Neural progenitor cell (in vitro differentiated cells): ENCODE data around the gene ZNF423.

Experiments
- EZH2 ChIP-seq: fragments of 200-600 bp; sonication (generic); IDR thresholded peaks from 2 replicates; pipeline ENCODE4 v1.6.1; 2017; ENCODE audit warnings: antibody characterized with exemption, mild to moderate bottlenecking, moderate library complexity
- EZH2phosphoT487 ChIP-seq: fragments of 200-600 bp; sonication (generic); IDR thresholded peaks from 2 replicates; pipeline ENCODE4 v1.6.1; 2017; ENCODE audit warnings: antibody characterized with exemption
- TF ChIP-seq, protein P1 (sequence below): fragments of 200-600 bp; sonication (generic); IDR thresholded peaks from 2 replicates; pipeline ENCODE4 v1.5.1; 2017; ENCODE audit warnings: antibody characterized with exemption, mild to moderate bottlenecking

DNA sequence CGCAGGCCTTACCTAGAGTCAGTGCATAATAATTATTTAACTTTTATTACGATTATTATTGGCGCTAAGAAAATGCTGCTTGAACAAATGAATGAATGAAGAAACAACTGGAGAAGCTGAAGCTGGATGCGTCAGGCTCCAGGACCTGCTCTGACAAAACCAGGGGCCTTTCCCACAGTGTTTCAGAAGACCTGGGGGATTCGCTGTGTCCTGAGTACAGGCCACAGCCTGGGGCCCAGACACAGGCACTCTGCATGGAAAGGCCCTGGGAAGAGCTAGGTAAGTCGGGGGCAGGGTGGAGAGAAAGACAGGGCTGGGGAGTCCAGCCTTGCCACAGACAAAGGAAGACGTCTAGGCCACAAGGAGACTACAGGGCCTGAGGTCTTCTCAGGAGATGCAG, 226.1 kb downstream of the ZNF423 start:
- TF ChIP-seq, protein P1, sequence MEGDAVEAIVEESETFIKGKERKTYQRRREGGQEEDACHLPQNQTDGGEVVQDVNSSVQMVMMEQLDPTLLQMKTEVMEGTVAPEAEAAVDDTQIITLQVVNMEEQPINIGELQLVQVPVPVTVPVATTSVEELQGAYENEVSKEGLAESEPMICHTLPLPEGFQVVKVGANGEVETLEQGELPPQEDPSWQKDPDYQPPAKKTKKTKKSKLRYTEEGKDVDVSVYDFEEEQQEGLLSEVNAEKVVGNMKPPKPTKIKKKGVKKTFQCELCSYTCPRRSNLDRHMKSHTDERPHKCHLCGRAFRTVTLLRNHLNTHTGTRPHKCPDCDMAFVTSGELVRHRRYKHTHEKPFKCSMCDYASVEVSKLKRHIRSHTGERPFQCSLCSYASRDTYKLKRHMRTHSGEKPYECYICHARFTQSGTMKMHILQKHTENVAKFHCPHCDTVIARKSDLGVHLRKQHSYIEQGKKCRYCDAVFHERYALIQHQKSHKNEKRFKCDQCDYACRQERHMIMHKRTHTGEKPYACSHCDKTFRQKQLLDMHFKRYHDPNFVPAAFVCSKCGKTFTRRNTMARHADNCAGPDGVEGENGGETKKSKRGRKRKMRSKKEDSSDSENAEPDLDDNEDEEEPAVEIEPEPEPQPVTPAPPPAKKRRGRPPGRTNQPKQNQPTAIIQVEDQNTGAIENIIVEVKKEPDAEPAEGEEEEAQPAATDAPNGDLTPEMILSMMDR: no peak
- TF ChIP-seq EZH2phosphoT487 (no peak), EZH2 (no peak)
